Lower lobe of right lung (tissue), 2 donors: ENCODE data around the gene ROBO4. TPM values are rescaled to one million over a fixed set of nuclear protein-coding genes. Genes with fewer than 3 reads are reported as not detected.

Source experiments
- ATAC-seq, 2 donors: fragments of 200-7000 bp; cut with Tn5 transposase; one replicate each; pipeline ENCODE4 v1.9.1; 2020 to 2022; ENCODE audit warnings: mild to moderate bottlenecking in 2 of 2, moderate library complexity in 2 of 2
- DNase-seq: peaks from one replicate; pipeline ENCODE4 v3.0.0-alpha.2; 2020
- H3K27ac ChIP-seq: fragments of 200-600 bp; one replicate; pipeline ENCODE4 v1.8.0; 2022
- H3K27me3 ChIP-seq: fragments of 200-600 bp; one replicate; pipeline ENCODE4 v1.8.0; 2022; ENCODE audit warnings: low read depth
- H3K36me3 ChIP-seq: fragments of 200-600 bp; one replicate; pipeline ENCODE4 v1.8.0; 2022; ENCODE audit warnings: mild to moderate bottlenecking
- H3K4me1 ChIP-seq: fragments of 200-600 bp; one replicate; pipeline ENCODE4 v1.8.0; 2022
- H3K4me3 ChIP-seq: fragments of 200-600 bp; one replicate; pipeline ENCODE4 v1.8.0; 2022; ENCODE audit warnings: mild to moderate bottlenecking
- H3K9me3 ChIP-seq: fragments of 200-600 bp; one replicate; pipeline ENCODE4 v1.8.0; 2022
- intact Hi-C: fragments of 100-400 bp; cut with DNase I; formaldehyde crosslinking; loops from one replicate; pipeline ENCODE4 v1.11.0; 2022
- total RNA-seq: library from RNA; stranded (reverse); fragmentation: NEBNext Ultra II Directional; extraction: Animal tissue kit (Norgen Biotek cat#: 25700); gene quantifications from one replicate; pipeline ENCODE4 v1.2.1, GENCODE V29; 2021
- TF ChIP-seq, protein P1 (sequence below): fragments of 200-600 bp; IDR thresholded peaks from one replicate; pipeline ENCODE4 v1.8.0; 2022; ENCODE audit warnings: antibody characterized with exemption, mild to moderate bottlenecking
- donor health status: DM: no; HTN: yes; CAD: no; lungs with severe emphysema.

The ROBO4 gene
- total RNA-seq, 1 donor from 2014 or later: 58.3 TPM

- Histone ChIP-seq H3K27me3 (peaks cover 78% of the 10 kb centered on the region), H3K27ac (no peak overlapping the region), H3K9me3 (no peaks in the 10 kb centered on the region), H3K4me3 (no peak overlapping the region), H3K4me1 (peaks cover 34% of the 10 kb centered on the region), H3K36me3 (no peaks in the 10 kb centered on the region)
- DNase-seq: no peak
- TF ChIP-seq, protein P1, sequence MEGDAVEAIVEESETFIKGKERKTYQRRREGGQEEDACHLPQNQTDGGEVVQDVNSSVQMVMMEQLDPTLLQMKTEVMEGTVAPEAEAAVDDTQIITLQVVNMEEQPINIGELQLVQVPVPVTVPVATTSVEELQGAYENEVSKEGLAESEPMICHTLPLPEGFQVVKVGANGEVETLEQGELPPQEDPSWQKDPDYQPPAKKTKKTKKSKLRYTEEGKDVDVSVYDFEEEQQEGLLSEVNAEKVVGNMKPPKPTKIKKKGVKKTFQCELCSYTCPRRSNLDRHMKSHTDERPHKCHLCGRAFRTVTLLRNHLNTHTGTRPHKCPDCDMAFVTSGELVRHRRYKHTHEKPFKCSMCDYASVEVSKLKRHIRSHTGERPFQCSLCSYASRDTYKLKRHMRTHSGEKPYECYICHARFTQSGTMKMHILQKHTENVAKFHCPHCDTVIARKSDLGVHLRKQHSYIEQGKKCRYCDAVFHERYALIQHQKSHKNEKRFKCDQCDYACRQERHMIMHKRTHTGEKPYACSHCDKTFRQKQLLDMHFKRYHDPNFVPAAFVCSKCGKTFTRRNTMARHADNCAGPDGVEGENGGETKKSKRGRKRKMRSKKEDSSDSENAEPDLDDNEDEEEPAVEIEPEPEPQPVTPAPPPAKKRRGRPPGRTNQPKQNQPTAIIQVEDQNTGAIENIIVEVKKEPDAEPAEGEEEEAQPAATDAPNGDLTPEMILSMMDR: no peak
- intact Hi-C loops: no loop called here
- ATAC-seq: no peak
Observed at GRCh38 chr11:124861670-124862069, 36.0 kb downstream of the ROBO4 start.

DNA sequence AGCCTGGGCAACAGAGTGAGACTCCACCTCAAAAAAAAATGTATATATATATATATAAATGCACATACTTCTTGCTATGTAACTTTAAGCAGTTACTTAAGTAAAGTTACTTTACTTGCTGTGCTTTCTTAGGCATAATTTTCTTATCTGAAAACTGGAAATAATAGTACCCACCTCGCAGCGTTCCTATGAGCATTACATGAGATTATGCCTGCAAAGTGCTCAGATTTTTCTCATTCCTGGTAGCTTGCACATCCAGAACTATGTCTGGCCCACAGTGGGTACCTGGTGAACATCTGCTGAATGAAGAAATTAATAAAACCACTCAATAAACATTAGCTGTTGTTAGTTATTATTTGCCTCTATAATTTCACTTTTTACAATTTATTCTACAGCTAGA lies 38.5 kb downstream of the ROBO4 start:
- peaks cover 53% of the 10 kb centered on the region for H3K27me3 ChIP-seq
- DNase-seq (no peak), ATAC-seq (no peak)
- TF ChIP-seq, protein P1: no peak
- no peak overlapping the region for H3K27ac ChIP-seq
- intact Hi-C loops: no loop called here
- H3K36me3 ChIP-seq: no peaks in the 10 kb centered on the region
- no peak overlapping the region for H3K4me3 ChIP-seq
- H3K4me1 ChIP-seq: peaks cover 12% of the 10 kb centered on the region
- no peaks in the 10 kb centered on the region for H3K9me3 ChIP-seq

GRCh38 chr11:124846070-124846673 lies 51.5 kb downstream of the ROBO4 start:
- ATAC-seq (no peak), DNase-seq (no peak)
- Histone ChIP-seq H3K27me3 (peaks cover 92% of the 10 kb centered on the region), H3K27ac (no peak overlapping the region), H3K36me3 (no peaks in the 10 kb centered on the region), H3K4me1 (peaks cover 10% of the 10 kb centered on the region), H3K4me3 (no peak overlapping the region), H3K9me3 (no peaks in the 10 kb centered on the region)
- intact Hi-C loops: no loop called here
- TF ChIP-seq, protein P1: no peak

DNA sequence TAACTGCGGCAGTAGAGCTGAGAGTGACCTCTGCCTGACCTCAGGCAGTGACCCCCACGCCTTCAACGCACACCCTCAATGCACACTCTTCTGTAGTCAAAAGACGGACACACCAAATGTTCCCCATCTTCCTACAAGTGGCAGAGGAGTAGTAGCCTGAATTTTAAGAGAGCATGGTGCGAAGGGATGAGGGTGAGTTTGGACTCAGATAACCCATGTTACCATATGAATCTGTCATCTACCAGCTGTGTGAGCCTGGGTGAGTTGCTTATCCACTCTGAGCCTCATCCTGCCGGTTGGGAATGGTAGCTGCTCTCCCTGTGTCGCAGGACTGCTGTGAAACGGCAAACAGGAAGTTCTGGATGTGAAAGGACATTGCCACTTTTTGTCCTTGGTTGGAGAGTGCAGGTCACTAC lies 53.0 kb downstream of the ROBO4 start:
- Histone ChIP-seq H3K36me3 (no peaks in the 10 kb centered on the region), H3K4me1 (peaks cover 15% of the 10 kb centered on the region), H3K9me3 (no peaks in the 10 kb centered on the region), H3K4me3 (no peak overlapping the region), H3K27ac (no peak overlapping the region), H3K27me3 (peaks cover 97% of the 10 kb centered on the region)
- no peak for ATAC-seq
- intact Hi-C loops: no loop called here
- DNase-seq: no peak
- TF ChIP-seq, protein P1: no peak

DNA sequence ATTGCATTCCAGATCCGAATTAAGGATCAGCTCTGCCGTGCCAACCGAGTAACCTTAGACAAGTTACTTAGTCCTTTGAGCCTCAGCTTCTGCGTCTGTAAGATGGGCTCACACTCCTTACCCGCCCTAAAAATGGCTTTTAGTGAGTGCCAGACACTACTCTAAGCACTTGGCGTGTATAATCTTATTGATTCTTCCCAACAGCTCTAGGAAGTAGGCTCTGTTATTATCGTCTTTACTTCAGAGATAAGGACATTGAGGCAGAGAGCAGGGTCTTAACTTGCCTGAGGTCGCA lies 54.1 kb downstream of the ROBO4 start:
- ATAC-seq: no peak

More for the DNA sequence above, 54.1 kb downstream of the ROBO4 start:
- TF ChIP-seq, protein P1: no peak
- DNase-seq: no peak
- peaks cover 24% of the 10 kb centered on the region for H3K4me1 ChIP-seq
- intact Hi-C loops: no loop called here
- H3K36me3 ChIP-seq: no peaks in the 10 kb centered on the region
- H3K4me3 ChIP-seq: no peak overlapping the region
- no peak overlapping the region for H3K27ac ChIP-seq
- peaks cover 100% of the 10 kb centered on the region for H3K27me3 ChIP-seq
- H3K9me3 ChIP-seq: no peaks in the 10 kb centered on the region
